Activated T-helper 2 cell treated with anti-CD3 and anti-CD28 coated beads, Interferon-gamma antibody, Interleukin-2, Interleukin-4, amounts not matched to agents 10 μg/mL and 5 μg/mL and 100 μg/mL, durations not matched to agents 14 hours and 24 hours and 36 hours (primary cell): Measurements from ENCODE around the gene DAPK1. TPM values are rescaled to one million over a fixed set of nuclear protein-coding genes. Genes with fewer than 3 reads are reported as not detected.

Source experiments
- DNase-seq: peaks from one replicate; pipeline ENCODE4 v3.0.0; 2021; ENCODE audit warnings: low spot score
- H3K27ac Mint-ChIP-seq: one replicate; pipeline ENCODE4 v1.8.0; 2021; ENCODE audit warnings: mixed read lengths
- H3K27me3 Mint-ChIP-seq: one replicate; pipeline ENCODE4 v1.8.0; 2021; ENCODE audit warnings: low read depth, mixed read lengths
- H3K36me3 Mint-ChIP-seq: one replicate; pipeline ENCODE4 v1.8.0; 2021; ENCODE audit warnings: low read depth, mixed read lengths
- H3K4me1 Mint-ChIP-seq: one replicate; pipeline ENCODE4 v1.8.0; 2021; ENCODE audit warnings: low read depth, mixed read lengths
- H3K4me3 Mint-ChIP-seq: one replicate; pipeline ENCODE4 v1.8.0; 2021; ENCODE audit warnings: low read depth, mild to moderate bottlenecking, moderate library complexity, mixed read lengths
- H3K9me3 Mint-ChIP-seq: one replicate; pipeline ENCODE4 v1.8.0; 2021; ENCODE audit warnings: mixed read lengths
- intact Hi-C: fragments of 100-400 bp; cut with micrococcal nuclease; formaldehyde crosslinking; loops from one replicate; pipeline ENCODE4 v1.15.1; 2023
- total RNA-seq: library from RNA; stranded (reverse); gene quantifications from 2 replicates; pipeline ENCODE4 v1.2.3, GENCODE V29; 2022

The DAPK1 gene
- total RNA-seq, 1 donor from 2014 or later, result 39.1 TPM

GRCh38 chr9:87586731-87587355 lies 89.2 kb downstream of the DAPK1 start:
- intact Hi-C loops, result no loop called here
- Mint-ChIP-seq H3K4me1 (no peaks in the 10 kb centered on the region), H3K36me3 (no peaks in the 10 kb centered on the region)

GRCh38 chr9:87587356-87587745 lies 89.7 kb downstream of the DAPK1 start:
- H3K27me3 Mint-ChIP-seq, result peaks cover 2% of the 10 kb centered on the region
- H3K9me3 Mint-ChIP-seq, result no peaks in the 10 kb centered on the region
- H3K4me1 Mint-ChIP-seq, result no peaks in the 10 kb centered on the region
- H3K27ac Mint-ChIP-seq, result no peak overlapping the region
- H3K36me3 Mint-ChIP-seq, result no peaks in the 10 kb centered on the region
- intact Hi-C loops, result no loop called here
- no peak overlapping the region for H3K4me3 Mint-ChIP-seq
- DNase-seq, result no peak

More at GRCh38 chr9:87586731-87587355, 89.2 kb downstream of the DAPK1 start:
- H3K27me3 Mint-ChIP-seq, result peaks cover 2% of the 10 kb centered on the region
- no peak overlapping the region for H3K27ac Mint-ChIP-seq
- H3K9me3 Mint-ChIP-seq, result no peaks in the 10 kb centered on the region
- H3K4me3 Mint-ChIP-seq, result no peak overlapping the region
- no peak for DNase-seq

- Mint-ChIP-seq H3K4me3 (no peak overlapping the region), H3K27me3 (peaks cover 2% of the 10 kb centered on the region), H3K27ac (no peak overlapping the region), H3K36me3 (no peaks in the 10 kb centered on the region), H3K4me1 (no peaks in the 10 kb centered on the region), H3K9me3 (no peaks in the 10 kb centered on the region)
- intact Hi-C loops, result no loop called here
- no peak for DNase-seq
These were observed 90.2 kb downstream of the DAPK1 start for GRCh38 chr9:87587864-87588263.

GRCh38 chr9:87588339-87588738 lies 90.7 kb downstream of the DAPK1 start:
- H3K4me3 Mint-ChIP-seq, result no peak overlapping the region
- no peaks in the 10 kb centered on the region for H3K9me3 Mint-ChIP-seq
- no peak overlapping the region for H3K27ac Mint-ChIP-seq
- intact Hi-C loops, result no loop called here
- no peak for DNase-seq
- H3K4me1 Mint-ChIP-seq, result no peaks in the 10 kb centered on the region
- H3K27me3 Mint-ChIP-seq, result peaks cover 2% of the 10 kb centered on the region
- H3K36me3 Mint-ChIP-seq, result no peaks in the 10 kb centered on the region

- Mint-ChIP-seq H3K27ac (no peak overlapping the region), H3K4me3 (no peak overlapping the region), H3K9me3 (no peaks in the 10 kb centered on the region), H3K36me3 (no peaks in the 10 kb centered on the region), H3K4me1 (no peaks in the 10 kb centered on the region), H3K27me3 (peaks cover 2% of the 10 kb centered on the region)
- intact Hi-C loops, result no loop called here
- no peak for DNase-seq
These were observed 93.3 kb downstream of the DAPK1 start for GRCh38 chr9:87590996-87591395.

- intact Hi-C loops, result no loop called here
- H3K9me3 Mint-ChIP-seq, result no peaks in the 10 kb centered on the region
- H3K4me1 Mint-ChIP-seq, result no peaks in the 10 kb centered on the region
- no peak for DNase-seq
- no peaks in the 10 kb centered on the region for H3K36me3 Mint-ChIP-seq
- peaks cover 2% of the 10 kb centered on the region for H3K27me3 Mint-ChIP-seq
- no peak overlapping the region for H3K4me3 Mint-ChIP-seq
- H3K27ac Mint-ChIP-seq, result no peak overlapping the region
These were observed 95.1 kb downstream of the DAPK1 start for GRCh38 chr9:87592554-87593358.

GRCh38 chr9:87593359-87593980 lies 95.8 kb downstream of the DAPK1 start:
- Mint-ChIP-seq H3K36me3 (no peaks in the 10 kb centered on the region), H3K9me3 (no peaks in the 10 kb centered on the region), H3K4me1 (no peaks in the 10 kb centered on the region), H3K4me3 (no peak overlapping the region), H3K27ac (no peak overlapping the region), H3K27me3 (no peaks in the 10 kb centered on the region)
- DNase-seq, result no peak
- intact Hi-C loops, result no loop called here

GRCh38 chr9:87594194-87594593 lies 96.5 kb downstream of the DAPK1 start:
- H3K36me3 Mint-ChIP-seq, result no peaks in the 10 kb centered on the region
- H3K27ac Mint-ChIP-seq, result no peak overlapping the region
- no peak for DNase-seq
- no peaks in the 10 kb centered on the region for H3K27me3 Mint-ChIP-seq
- H3K9me3 Mint-ChIP-seq, result no peaks in the 10 kb centered on the region
- no peak overlapping the region for H3K4me3 Mint-ChIP-seq
- intact Hi-C loops, result no loop called here
- H3K4me1 Mint-ChIP-seq, result no peaks in the 10 kb centered on the region

- Mint-ChIP-seq H3K36me3 (no peaks in the 10 kb centered on the region), H3K4me1 (no peaks in the 10 kb centered on the region), H3K27ac (no peak overlapping the region), H3K9me3 (no peaks in the 10 kb centered on the region), H3K27me3 (no peaks in the 10 kb centered on the region), H3K4me3 (no peak overlapping the region)
- no peak for DNase-seq
- intact Hi-C loops, result no loop called here
These were observed 97.0 kb downstream of the DAPK1 start for GRCh38 chr9:87594662-87595061.

GRCh38 chr9:87595610-87596009 lies 97.9 kb downstream of the DAPK1 start:
- no peaks in the 10 kb centered on the region for H3K9me3 Mint-ChIP-seq
- no peaks in the 10 kb centered on the region for H3K36me3 Mint-ChIP-seq
- no peak overlapping the region for H3K4me3 Mint-ChIP-seq
- DNase-seq, result no peak
- H3K27me3 Mint-ChIP-seq, result no peaks in the 10 kb centered on the region
- no peaks in the 10 kb centered on the region for H3K4me1 Mint-ChIP-seq
- H3K27ac Mint-ChIP-seq, result no peak overlapping the region
- intact Hi-C loops, result no loop called here

GRCh38 chr9:87596862-87597261 lies 99.2 kb downstream of the DAPK1 start:
- H3K4me1 Mint-ChIP-seq, result no peaks in the 10 kb centered on the region

GRCh38 chr9:87597710-87598443 lies 100.2 kb downstream of the DAPK1 start:
- H3K4me1 Mint-ChIP-seq, result no peaks in the 10 kb centered on the region
- H3K36me3 Mint-ChIP-seq, result no peaks in the 10 kb centered on the region
- H3K27ac Mint-ChIP-seq, result no peak overlapping the region
- DNase-seq, result no peak
- H3K4me3 Mint-ChIP-seq, result no peak overlapping the region
- H3K27me3 Mint-ChIP-seq, result no peaks in the 10 kb centered on the region
- intact Hi-C loops, result no loop called here
- no peaks in the 10 kb centered on the region for H3K9me3 Mint-ChIP-seq

More at GRCh38 chr9:87596862-87597261, 99.2 kb downstream of the DAPK1 start:
- Mint-ChIP-seq H3K27me3 (no peaks in the 10 kb centered on the region), H3K9me3 (no peaks in the 10 kb centered on the region), H3K36me3 (no peaks in the 10 kb centered on the region), H3K4me3 (no peak overlapping the region), H3K27ac (no peak overlapping the region)
- intact Hi-C loops, result no loop called here
- DNase-seq, result no peak
